RWPE2 (cell line): ENCODE measurements around the gene ADAMTS17.

Experiments used
- ATAC-seq: fragments of 200-7000 bp; cut with Tn5 transposase; 3 replicates; pipeline ENCODE4 v1.9.1; 2021; ENCODE audit warnings: low read depth
- DNase-seq: peaks from one replicate; pipeline ENCODE4 v3.0.0-alpha.2; 2020; ENCODE audit warnings: low spot score
- H3K27ac ChIP-seq: fragments of 450-650 bp; 2 replicates; pipeline ENCODE4 v1.5.1; 2017; ENCODE audit warnings: mild to moderate bottlenecking; ENCODE audit not compliant: poor library complexity, severe bottlenecking
- H3K27me3 ChIP-seq: fragments of 250-450 bp; sonication (Bioruptor Pico); 2 replicates; pipeline ENCODE4 v1.5.1; 2021; ENCODE audit warnings: mild to moderate bottlenecking, moderate library complexity; ENCODE audit not compliant: insufficient read depth, poor library complexity, severe bottlenecking
- H3K36me3 ChIP-seq: fragments of 250-450 bp; sonication (Bioruptor Pico); 2 replicates; pipeline ENCODE4 v1.5.1; 2020; ENCODE audit warnings: low read depth, mild to moderate bottlenecking, moderate library complexity
- H3K4me1 ChIP-seq: fragments of 250-450 bp; sonication (Bioruptor Pico); 2 replicates; pipeline ENCODE4 v1.5.1; 2021; ENCODE audit warnings: mild to moderate bottlenecking, moderate library complexity; ENCODE audit not compliant: insufficient read depth, poor library complexity, severe bottlenecking
- H3K4me3 ChIP-seq: fragments of 250-450 bp; sonication (Bioruptor Pico); 2 replicates; pipeline ENCODE4 v1.5.1; 2021; ENCODE audit warnings: mild to moderate bottlenecking, moderate library complexity; ENCODE audit not compliant: severe bottlenecking
- H3K9me3 ChIP-seq: fragments of 250-450 bp; sonication (Bioruptor Pico); 2 replicates; pipeline ENCODE4 v1.5.1; 2021; ENCODE audit warnings: mild to moderate bottlenecking, moderate library complexity; ENCODE audit not compliant: severe bottlenecking
- CTCF ChIP-seq: fragments of 450-650 bp; IDR thresholded peaks from one replicate; pipeline ENCODE4 v1.5.1; 2017; ENCODE audit warnings: mild to moderate bottlenecking, moderate library complexity; ENCODE audit not compliant: poor library complexity, severe bottlenecking

Gene ADAMTS17

DNA sequence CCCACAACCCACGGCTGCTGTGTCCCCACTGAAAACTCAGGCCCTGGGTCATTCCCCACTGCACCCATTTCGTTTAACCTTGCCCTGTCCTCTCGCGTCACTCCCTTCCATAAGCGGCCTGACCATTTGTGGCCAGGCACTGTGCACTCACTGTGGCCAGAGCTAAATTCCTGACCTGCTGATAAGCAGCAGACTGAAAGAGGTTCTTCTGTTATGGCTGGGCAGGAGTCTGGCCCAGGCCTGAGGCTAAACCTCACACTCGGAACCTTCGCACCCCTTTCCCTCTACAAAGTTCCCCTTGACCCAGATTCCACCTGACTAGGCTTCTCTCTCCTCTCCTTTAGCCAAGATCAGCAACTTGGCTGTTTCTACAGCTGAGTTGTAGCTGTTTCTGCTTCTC, 62.3 kb downstream of the ADAMTS17 start:
- ATAC-seq (no peak), DNase-seq (no peak)
- Histone ChIP-seq H3K4me1 (peaks cover 6% of the 10 kb centered on the region), H3K27me3 (no peaks in the 10 kb centered on the region), H3K9me3 (no peaks in the 10 kb centered on the region), H3K27ac (no peak overlapping the region), H3K4me3 (no peak overlapping the region), H3K36me3 (no peaks in the 10 kb centered on the region)
- TF ChIP-seq CTCF, result no peak

- no peak for TF ChIP-seq CTCF
- no peak for ATAC-seq
- H3K36me3 ChIP-seq, result no peaks in the 10 kb centered on the region
These were observed 63.0 kb downstream of the ADAMTS17 start for GRCh38 chr15:100278596-100279380.

DNA sequence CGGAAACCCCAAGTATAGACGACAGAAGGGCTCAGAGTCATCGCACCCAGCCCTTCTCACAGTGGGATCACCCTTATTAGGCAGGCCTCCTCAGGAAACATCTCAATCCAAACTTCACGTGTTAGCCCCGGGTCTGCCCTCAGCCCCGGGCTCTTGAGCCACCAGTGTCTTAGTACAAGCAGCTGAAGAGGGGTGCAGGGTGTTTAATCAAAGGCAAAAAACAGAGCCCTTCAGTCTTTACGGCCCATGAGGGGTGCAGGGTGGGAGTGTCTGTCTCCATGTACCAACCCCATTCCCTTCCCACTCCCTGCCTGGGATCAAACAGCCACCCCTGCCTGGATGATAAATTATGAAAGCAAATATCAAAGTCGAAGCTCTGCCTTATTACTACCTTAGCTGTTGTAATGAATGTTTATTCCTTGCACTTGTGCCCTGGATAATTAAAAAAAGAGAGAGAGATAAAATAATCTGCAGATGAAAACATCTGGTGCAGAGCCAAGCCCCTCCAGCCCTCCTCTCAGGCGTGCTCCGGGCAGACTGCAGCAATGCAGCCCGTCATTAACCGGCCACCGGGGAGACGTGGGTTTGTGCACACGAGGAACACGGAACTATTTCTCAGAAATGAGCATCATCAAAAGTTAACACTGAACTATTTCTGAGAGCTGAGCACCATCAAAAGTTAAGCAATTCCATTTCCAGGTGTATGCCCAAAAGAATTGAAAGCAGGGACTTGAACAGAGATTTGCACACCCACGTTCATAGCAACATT, 64.5 kb downstream of the ADAMTS17 start:
- DNase-seq, result no peak
- Histone ChIP-seq H3K9me3 (peaks cover 4% of the 10 kb centered on the region), H3K4me3 (no peak overlapping the region), H3K27ac (no peak overlapping the region), H3K36me3 (no peaks in the 10 kb centered on the region), H3K4me1 (no peaks in the 10 kb centered on the region), H3K27me3 (no peaks in the 10 kb centered on the region)
- no peak for ATAC-seq
- TF ChIP-seq CTCF, result no peak

More at GRCh38 chr15:100278596-100279380, 63.0 kb downstream of the ADAMTS17 start:
- Histone ChIP-seq H3K27ac (no peak overlapping the region), H3K4me1 (peaks cover 5% of the 10 kb centered on the region), H3K9me3 (no peaks in the 10 kb centered on the region), H3K4me3 (no peak overlapping the region), H3K27me3 (no peaks in the 10 kb centered on the region)
- DNase-seq, result peak; percentile 62

DNA sequence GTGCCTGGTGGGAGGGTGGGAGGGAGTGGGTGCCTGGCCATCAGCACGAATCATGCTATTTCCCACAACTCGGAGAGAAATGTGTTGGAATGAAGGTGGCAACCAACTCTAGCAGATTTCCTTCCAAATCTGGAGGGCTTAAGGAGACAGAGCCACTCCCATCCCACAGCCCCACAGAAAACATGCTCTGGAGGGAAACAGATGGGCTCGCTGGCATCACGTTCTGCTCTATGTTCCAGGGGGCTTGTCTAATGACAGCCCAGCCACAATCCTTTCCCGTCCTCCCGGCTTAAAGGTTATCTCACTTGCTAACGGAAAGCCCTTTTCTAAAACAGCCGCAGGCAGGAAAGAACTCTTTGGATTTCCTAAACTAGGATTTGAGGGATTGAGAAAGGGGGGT, 65.3 kb downstream of the ADAMTS17 start:
- Histone ChIP-seq H3K4me1 (no peaks in the 10 kb centered on the region), H3K9me3 (peaks cover 4% of the 10 kb centered on the region), H3K27me3 (no peaks in the 10 kb centered on the region), H3K27ac (no peak overlapping the region), H3K36me3 (no peaks in the 10 kb centered on the region), H3K4me3 (no peak overlapping the region)
- ATAC-seq (no peak), DNase-seq (no peak)
- no peak for TF ChIP-seq CTCF

GRCh38 chr15:100275641-100276040, 66.1 kb downstream of the ADAMTS17 start:
- no peak for ATAC-seq
- TF ChIP-seq CTCF, result no peak
- Histone ChIP-seq H3K27me3 (no peaks in the 10 kb centered on the region), H3K4me1 (no peaks in the 10 kb centered on the region), H3K9me3 (peaks cover 4% of the 10 kb centered on the region), H3K4me3 (no peak overlapping the region), H3K27ac (no peak overlapping the region), H3K36me3 (no peaks in the 10 kb centered on the region)
- no peak for DNase-seq
